ENCODE results near the gene FOXD4L6.
"Not testable (repeated sequence)": the region's sequence is repeated elsewhere in the genome, so short reads cannot be mapped to it uniquely, and the experiment has no call there.

DNA sequence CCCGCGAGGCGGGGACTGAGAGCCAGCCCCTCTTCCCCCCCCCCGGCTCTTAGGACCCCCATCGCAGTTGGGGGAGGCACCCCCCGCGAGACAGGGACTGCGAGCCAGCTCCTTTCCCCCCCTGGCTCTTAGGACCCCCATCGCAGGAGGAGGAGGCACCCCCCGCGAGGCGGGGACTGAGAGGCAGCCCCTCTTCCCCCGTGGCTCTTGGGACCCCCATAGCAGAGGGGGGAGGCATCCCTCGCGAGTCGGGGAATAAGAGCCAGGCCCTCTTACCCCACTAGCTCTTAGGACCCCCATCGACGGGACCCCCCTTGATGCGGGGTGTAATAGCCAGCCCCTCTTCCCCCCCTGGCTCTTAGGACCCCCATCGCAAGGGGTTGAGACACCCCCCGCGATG, 19.7 kb downstream of the FOXD4L6 start:
- TF ChIP-seq, protein P1, sequence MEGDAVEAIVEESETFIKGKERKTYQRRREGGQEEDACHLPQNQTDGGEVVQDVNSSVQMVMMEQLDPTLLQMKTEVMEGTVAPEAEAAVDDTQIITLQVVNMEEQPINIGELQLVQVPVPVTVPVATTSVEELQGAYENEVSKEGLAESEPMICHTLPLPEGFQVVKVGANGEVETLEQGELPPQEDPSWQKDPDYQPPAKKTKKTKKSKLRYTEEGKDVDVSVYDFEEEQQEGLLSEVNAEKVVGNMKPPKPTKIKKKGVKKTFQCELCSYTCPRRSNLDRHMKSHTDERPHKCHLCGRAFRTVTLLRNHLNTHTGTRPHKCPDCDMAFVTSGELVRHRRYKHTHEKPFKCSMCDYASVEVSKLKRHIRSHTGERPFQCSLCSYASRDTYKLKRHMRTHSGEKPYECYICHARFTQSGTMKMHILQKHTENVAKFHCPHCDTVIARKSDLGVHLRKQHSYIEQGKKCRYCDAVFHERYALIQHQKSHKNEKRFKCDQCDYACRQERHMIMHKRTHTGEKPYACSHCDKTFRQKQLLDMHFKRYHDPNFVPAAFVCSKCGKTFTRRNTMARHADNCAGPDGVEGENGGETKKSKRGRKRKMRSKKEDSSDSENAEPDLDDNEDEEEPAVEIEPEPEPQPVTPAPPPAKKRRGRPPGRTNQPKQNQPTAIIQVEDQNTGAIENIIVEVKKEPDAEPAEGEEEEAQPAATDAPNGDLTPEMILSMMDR (conservative IDR thresholded peaks at IDR 0.05; ENCODE audit: low read length) = not testable (repeated sequence)
- TF ChIP-seq EZH2phosphoT487 (IDR thresholded peaks at IDR 0.05; ENCODE audit: borderline replicate concordance, low read depth, low read length) = not testable (repeated sequence)
